ENCODE measurements around the gene USP3.

The USP3 gene, protein sequence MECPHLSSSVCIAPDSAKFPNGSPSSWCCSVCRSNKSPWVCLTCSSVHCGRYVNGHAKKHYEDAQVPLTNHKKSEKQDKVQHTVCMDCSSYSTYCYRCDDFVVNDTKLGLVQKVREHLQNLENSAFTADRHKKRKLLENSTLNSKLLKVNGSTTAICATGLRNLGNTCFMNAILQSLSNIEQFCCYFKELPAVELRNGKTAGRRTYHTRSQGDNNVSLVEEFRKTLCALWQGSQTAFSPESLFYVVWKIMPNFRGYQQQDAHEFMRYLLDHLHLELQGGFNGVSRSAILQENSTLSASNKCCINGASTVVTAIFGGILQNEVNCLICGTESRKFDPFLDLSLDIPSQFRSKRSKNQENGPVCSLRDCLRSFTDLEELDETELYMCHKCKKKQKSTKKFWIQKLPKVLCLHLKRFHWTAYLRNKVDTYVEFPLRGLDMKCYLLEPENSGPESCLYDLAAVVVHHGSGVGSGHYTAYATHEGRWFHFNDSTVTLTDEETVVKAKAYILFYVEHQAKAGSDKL

DNA sequence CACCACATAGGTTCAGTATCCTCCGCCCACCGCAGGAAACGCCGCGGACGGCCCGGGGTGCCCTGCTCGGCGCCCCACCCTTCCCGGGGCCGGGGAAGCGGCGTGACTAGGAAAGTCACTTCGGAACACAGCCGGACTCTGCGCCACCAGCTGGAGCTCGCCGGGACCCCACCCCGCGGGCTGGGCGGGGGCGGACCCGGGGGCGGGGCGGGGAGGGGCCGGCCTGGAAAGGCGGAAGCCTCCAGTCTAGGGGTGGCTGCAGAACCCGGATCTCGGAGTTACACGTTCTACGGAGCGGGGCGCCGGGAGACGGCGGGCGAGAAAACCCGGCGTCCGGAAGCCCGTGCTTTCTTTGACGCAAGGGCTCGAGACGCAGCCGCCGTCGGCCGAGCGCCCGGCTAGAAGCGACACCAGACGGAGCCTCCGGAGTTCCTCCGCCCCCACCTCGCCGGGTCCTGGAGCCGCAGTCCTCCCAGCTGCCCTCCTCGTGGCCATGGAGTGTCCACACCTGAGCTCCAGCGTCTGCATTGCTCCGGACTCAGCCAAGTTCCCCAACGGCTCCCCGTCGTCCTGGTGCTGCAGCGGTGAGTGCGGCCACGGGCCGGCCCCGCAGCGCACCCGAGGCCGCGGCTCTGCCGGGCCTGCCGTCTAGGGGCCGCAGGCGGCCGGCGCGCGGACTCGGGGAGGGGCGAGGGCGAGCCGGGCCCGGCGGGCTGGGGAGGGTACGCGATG, at the start of gene USP3:
USP3 (plus strand) TSS at position 347 of the 732 bp plus-strand sequence; CDS start at position 494, 147 bp downstream.
- DNase-seq, result peak; percentile 95 to 96

DNA sequence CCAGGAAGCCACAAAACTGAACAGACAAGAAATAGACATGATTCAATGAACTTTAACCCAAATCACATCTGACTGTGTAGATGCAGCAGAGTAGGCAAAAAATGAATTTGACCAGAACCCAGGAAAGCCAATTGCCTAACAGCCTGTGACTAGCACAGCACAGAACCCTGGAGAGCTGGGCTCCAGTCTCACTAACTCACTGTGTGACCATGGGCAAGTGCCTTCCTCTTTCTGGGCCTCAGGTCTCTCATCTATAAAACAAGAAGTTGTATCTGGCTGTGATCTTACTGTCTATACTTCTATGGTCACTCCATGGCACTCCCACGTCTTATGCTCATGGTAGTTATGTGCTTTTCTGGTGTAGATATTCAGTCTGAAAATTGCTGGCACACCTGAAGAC, 48.1 kb upstream of the USP3 start:
- peak in 1 of 2 donors; percentile 32 for DNase-seq

DNA sequence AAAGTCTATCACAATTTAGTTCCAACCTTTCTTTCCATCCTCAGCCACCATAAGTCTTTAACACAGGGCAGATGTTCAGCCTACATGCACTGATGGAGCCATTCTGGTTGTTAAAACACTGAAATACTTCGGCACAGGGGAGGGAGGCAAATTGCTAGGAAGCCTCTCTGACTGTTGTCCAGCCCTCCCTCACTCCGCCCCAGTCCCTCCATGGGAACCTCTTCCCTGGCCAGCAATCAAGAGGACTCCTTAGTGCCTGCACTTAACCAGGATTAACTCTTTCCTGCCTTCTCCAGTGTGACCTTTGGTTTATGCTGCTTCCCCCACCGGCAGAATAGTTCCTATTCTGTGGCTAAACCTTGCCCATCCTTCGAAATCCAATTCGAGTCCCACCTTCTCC, 47.0 kb upstream of the USP3 start:
- no peak for DNase-seq

DNA sequence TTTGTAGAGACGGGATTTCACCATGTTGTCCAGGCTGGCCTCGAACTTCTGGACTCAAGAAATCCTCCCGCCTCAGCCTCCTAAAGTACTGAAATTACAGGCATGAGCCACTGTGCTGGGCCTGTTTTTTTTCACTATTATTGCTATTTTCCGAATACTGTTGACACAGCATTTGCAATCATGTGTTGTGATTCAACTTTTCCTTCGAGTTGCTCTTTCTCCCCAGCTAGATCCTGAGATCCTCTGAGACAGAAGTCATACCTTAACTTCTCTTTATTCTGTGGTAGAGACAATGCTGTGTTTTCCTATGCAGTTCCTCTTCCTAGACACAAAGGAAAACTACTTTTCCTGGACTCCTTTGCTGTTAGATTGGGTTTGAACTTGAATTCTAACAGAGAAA, 46.4 kb upstream of the USP3 start:
- DNase-seq, result no peak

DNA sequence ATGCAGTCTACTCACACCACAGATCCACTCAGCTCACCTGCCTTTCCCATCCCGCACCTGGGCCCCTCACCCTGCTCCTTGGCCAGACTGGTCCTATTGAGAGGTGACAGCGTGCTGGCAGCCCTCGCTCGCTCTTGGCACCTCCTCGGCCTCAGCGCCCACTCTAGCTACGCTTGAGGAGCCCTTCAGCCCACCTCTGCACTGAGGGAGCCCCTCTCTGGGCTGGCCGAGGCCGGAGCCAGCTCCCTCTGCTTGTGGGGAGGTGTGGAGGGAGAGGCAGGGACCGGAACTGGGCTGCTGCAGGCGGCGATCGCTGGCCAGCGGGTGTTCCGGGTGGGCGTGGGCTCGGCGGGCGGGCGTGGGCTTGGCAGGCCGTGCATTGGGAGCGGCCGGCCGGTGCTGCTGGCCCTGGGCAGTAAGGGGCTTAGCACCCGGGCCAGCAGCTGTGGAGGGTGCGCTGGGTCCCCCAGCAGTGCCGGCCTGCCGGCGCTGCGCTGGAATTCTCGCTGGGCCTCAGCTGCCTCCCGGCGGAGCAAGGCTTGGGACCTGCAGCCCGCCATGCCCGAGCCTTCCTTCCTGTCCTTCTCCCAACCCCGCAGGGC, 45.5 kb upstream of the USP3 start:
- DNase-seq, result no peak

DNA sequence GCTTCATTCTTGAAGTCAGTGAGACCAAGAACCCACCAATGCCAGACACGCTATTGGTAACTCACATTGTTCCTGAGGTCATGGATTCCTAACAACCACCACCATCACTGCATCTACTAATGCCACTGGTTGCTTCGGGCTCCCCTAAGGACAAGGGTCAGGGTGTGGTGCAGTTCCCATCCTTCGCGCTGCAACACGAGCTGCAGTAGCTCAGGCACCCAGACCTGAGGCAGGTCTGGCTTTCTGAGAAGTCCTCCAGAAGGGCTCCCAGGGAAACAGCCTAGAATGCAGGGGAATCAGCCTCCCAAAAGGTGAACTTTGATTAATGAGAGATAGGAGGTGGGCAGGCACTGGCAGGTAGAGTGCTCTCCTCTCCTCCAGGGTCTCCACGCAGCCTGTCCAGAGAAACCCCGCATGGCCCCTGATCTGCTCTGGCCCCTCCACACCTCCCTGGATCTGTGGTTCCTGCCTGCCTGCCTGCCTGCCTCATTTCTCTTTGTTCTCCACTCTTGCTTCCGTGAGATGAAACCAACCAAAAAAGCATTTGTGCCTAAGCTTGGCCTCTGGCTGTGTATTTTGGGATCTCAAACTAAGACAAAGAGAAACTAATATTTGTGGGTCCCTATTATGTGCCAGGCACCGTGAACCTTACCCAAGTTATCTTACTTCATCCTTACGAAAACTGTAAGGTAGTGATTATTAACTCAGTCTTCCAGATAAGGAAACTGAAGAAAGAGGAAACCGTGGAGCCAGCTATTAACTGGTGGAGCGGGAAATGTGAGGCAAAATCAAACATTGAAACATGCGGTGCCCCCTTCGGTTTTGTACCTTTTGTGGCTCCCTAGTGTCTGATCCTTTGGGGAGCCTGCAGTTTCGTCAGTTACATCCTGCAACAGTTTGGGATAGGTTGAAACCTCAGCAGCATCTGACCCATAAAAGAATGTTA, 43.9 kb upstream of the USP3 start:
- no peak for DNase-seq

DNA sequence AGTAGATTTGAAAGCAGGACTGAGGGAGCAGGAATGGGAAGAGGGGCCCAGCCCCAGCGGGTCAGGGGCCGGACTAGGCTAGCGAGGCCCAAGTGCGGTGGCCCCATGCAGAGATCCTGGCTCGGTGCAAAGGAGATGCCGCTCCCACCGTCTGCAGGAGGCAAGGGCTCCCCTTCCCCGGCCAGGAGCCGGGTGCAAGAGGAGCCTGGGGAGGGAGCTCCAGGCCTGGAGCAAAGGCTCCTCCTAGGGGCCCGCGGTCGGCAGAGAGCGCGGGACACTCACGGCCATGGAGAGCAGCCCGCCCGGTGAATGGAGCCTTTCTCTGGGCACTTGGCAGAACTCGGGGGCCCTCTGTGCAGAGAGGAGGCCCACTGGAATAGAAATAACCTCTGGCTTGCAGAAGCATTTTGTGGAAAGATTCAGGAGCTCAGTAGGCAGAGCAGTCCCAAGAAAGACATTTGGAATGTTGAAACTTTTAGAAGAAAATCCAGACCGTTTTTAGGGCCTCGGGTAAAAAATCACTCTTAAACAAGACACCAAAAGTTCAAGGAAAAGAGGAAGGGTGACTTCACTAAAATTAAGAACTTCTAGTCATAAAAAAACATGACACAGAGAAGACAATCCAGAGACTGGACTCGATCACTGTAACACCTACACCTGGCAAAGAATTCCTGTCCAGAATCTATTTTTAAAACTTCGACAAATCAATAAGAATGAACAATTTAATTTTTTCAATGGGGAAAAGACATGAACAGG, 43.0 kb upstream of the USP3 start:
- DNase-seq, result no peak

DNA sequence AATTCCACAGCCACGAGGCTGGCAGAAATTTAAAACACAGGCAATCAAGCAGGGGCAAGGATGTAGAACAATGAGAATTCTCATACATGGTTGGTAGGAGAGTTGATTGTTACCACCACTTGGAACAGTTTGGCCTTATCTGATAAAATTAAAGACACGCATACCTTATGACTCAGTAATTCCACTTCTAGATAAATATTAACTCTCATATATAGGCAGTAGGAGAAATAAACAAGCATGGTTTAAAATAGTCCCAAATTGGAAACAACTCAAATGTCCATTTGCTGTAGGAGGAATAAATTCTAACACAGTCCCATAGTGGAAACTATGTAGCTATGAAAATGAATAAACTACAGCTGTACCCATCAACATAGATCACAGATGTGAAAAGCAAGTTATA, 42.3 kb upstream of the USP3 start:
- DNase-seq, result no peak

DNA sequence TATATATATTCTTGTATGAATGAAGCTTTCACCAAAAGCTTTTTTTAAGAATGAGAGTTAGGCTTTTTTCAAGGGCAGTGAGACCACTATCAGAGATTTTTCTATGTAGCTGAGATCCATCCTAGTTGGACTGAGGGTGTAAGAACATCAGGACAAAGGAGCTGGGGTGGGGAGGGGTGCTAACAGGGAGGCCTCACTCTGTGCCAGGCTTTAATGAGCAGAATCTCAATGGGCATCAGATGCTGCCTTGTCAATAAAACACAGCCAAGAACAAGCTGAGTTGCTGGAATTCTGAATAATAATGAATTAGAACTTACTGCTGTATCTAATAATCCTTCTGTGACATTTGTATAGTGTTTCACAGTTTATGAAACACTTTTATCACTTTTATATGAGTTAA, 41.4 kb upstream of the USP3 start:
- no peak for DNase-seq

DNA sequence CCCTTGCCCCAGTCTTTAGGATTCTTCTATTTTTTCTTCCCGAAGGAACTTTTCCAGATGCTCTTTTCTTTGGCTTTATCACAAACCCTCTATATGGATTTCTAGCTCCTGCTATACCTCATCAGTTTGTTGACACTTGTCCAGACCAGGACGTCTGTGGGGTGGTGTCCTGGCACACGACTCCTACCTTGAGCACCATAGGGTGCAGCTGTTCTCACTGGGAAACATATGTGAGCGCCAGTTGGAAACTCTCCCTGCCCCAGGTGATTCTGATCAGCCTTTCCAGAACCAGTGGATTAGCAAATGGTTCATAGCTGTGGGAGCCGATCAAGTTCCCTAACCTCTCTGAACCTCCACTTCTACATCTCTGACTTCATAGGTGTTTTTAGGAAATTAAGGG, 40.6 kb upstream of the USP3 start:
- no peak for DNase-seq

DNA sequence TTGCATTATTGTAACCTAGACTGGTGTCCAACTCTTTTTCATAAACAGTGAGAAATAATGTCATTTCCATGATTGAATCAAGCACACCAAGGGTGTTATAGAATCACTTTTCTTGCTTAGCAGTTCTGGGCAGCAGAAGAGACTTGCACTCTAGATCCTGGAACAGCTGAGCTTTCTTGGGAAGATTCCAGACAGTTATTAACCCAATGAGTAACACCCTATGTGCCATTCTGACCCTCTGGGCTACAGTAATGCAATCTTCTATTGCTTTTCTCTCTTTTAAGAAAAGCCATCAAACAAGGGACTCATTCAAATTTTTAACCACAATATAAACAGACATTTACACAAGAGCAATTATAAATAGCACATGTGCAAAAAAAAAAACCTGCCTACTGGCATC, 39.3 kb upstream of the USP3 start:
- DNase-seq, result no peak

DNA sequence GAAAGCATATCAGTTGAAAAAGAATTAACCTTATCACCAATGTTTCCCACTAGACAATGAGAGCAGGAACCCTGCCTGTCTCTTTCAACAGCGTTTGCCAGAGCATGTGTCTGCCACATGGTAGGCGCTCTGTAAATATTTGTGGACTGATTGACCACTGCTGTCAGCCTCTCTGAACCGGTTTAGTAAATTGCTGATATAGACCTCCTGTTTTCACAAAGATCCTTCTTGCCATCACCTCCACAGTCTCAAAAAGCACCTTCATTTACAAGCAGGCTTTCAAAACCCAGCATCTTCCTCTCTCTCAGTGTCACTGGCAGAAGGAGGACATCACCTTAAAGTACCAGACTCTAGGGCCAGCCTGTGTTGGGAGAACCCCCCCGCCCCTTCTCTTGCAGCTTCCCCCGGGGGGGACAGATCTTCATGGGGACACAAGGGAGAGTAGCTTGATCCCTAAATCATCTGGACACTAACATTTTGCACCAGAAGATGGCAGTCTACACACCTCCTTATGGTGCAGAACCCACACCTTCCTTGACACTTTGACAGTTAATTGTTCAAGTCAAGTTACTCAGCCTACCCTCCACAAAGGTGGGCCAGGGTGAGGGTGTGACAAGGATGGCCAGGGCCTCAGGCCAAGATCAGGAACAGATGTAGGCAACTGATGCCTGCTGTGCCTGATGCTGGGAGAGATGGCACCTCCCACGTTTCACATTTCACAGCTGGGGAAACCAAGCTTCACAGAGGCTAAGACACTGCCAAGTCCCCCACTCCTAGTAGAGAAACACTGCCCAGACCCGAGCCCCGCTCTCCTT, 37.8 kb upstream of the USP3 start:
- peak; percentile 70 to 85 for DNase-seq

DNA sequence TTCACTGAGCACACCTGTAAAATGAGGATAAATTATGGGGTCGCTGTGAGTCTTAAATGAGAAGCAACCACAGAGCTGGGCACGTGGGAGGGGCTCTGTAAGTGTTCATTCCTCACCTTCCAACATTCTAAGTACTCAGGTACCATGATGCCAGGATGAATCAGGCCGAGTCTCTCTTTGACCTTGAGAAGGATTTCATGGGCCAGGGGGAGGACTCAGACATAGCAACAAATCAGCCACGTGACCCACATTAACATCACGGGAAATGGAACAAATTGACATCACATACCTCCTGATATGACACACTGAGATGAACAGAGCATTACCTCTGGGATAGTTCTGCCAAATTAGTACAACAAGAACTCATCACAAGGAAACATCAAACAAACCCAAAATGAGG, 35.2 kb upstream of the USP3 start:
- no peak for DNase-seq

DNA sequence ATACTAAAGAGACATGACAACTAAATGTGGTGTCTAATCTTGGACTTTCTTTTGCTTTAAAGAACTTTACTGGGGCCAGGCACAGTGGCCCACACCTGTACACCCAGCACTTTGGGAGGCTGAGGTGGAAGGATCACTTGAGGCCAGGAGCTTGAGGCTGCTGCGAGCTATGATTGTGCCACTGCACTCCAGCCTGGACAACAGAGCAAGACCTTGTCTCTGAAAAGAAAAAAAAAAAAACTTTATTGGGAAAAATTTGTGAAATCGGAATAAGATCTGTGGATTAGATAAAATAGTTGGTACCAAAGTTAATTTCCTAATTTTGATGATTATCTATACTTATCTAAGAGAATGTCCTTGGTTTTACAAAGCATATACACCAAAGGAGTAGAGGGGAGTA, 34.4 kb upstream of the USP3 start:
- DNase-seq, result no peak

DNA sequence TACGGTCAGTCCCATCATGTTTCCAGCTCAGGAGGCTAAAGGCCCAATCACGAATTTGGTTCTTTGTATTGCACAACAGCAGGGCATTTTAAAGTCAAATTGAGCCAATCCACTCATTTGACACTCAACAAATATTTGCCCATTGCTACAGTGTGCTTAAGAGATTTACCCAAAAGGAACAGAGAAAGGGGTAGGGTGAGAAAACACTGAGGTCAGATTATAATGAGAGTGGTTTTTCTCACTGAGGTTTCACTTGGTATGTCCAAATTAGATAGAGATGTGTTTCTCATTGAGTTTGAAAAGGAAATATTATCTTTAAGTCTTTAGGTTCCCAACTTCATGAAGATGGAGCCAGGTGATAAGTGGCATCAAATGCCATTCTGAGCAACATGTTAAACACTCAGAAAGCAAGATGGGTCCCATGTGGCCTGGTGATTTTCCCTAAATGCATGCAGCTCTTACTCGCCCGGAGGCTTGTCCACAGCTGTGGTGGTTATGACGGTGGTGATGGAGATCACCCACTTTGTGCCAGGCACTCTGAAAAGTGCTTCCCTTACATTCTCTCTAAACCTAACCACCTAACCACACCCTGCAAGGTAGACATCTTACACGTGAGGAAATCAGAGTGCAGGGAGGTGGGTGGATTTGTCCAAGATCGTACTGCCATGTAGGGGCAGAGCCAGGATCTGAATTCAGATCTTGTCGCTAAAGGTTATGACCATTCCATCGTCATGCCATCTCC, 31.2 kb upstream of the USP3 start:
- peak; percentile 46 to 50 for DNase-seq

DNA sequence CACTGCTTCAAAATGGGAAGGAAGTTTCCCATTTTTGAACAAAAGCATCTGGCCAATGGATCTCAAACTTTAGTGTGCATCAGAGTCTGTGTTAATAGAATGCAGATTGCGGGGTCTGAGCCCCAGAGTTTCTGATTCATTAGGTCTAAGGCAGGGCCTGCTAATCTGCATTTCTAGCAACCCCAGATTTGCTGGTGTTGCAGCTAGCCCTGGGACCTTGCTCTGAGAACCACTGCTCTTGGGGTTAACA, 30.7 kb upstream of the USP3 start:
- no peak for DNase-seq

DNA sequence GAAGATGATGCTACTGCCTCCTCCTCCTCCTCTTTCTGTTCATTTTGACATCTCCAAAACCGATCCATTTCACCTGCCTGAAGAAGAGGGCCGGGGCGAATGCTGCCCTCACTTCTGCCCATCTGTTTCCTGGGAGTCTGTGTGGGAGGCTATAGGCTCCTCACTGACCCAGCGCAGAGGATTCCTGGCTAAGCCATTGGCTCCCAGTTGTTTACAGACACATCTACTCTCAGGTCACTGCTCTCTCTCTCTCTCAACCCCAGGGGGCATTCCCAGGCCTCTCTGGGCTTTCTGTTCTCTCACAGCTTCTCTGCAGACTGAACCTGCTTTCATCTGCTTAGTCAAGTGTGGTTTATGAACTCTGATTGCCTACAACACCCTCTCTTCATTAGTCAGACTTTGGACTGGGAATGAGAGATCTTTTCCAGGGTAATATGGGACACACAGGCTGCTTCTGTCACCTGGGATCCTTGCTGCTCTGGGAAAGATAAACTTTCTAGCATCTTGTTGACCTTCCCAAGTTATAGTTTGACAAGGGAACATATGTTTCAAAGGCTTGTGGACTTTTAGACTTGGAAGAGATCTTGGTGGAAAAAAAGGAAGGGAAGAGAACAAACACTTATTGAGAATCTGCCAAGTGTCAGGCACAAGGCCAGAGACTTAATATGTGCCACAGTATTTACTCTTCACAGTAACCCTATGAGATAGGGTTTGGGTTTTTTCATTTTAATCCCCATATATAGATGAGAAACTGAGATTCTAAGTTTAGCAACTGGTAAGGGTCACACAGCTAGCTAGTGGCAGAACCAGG, 30.2 kb upstream of the USP3 start:
- DNase-seq, result peak; percentile 70 to 77

DNA sequence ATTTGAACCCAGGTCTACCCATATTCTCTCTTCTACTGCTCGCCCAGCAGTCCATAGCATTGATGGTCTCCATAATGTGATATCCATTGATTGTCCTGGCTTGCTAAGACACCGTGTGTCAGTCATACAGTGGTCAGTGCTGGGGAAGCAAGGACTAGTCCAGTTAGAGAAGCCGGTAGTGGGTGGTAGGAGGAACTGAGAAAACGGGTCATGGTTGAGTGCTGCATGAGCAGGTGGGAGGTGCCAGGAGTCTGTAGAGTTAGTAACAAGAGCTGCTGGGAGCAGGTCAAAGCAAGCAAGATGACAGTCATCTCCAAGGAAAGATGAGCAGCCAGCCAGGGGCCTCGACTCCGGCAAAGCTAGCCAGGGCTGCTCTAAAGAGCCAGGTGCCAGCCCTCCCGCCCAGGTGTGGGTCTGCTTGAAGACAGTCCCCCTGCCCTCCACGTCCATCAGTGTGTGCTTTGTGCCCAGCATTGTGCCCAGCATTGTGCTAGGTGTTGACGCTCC, 29.5 kb upstream of the USP3 start:
- DNase-seq, result peak in 1 of 2 donors; percentile 78

DNA sequence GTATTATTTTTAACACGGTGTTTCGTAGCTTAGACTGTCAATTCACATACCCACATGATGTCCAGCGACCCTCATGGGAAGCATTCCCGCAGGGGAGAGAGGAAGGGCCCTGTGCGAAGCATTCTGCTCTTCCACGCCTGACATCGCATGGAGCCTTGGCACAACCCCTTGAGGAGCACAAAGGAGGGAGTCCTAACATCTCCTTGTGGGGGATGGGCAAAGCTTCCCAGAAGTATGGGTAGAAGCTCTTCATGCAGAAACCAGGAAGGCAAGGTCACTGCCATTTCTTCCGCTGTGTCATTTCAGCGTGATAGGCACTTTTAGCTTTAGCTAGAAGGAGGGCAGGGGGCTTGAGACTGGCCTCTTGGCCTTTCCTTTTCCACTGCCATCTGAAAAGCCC, 28.7 kb upstream of the USP3 start:
- DNase-seq, result no peak

Measured in CD4-positive, alpha-beta T cell treated with Interleukin-4 for 1 hour (primary cell).